ENCODE data around the gene ETV6. TPM values are rescaled to one million over a fixed set of nuclear protein-coding genes. Genes with fewer than 3 reads are reported as not detected.

The ETV6 gene
- total and polyA plus RNA-seq, 9 of the 15 experiments (the other 6 are each of a cell fraction or from before 2014, with no cell fraction given): 0.81 to 12.7 (median 4.1) TPM

- DNase-seq (ENCODE audit: extremely low read depth in 1 of 4, low spot score in 3 of 4) (no peak), FAIRE-seq (no peak), ATAC-seq (no peak)
- intact Hi-C loops (cut with micrococcal nuclease) (no loop called here), in situ Hi-C loops (cut with MboI) (no loop called here)
- Histone ChIP-seq H4K20me1 (replicated peaks; ENCODE audit: control insufficient read depth, insufficient read depth, low read length) (no peaks in the 10 kb centered on the region), H3K36me3 (ENCODE audit: control insufficient read depth, insufficient read depth, low read length) (no peaks in the 10 kb centered on the region; the same call in 2 of the 3 replicates), H3K27me3 (ENCODE audit: control insufficient read depth in 2 of 2, insufficient read depth in 2 of 2, low read length in 2 of 2) (no peaks in the 10 kb centered on the region), H3K79me2 (ENCODE audit: control insufficient read depth, insufficient read depth, low read length) (peaks cover 17% of the 10 kb centered on the region; the same call in 2 of the 3 replicates), H3K9me3 (replicated peaks; ENCODE audit: control insufficient read depth, insufficient read depth, low read depth, low read length) (no peaks in the 10 kb centered on the region), H3K4me1 (replicated peaks in 1 of 2; ENCODE audit: control insufficient read depth in 2 of 2, insufficient read depth in 2 of 2, low read length in 2 of 2) (peaks cover 0 to 5% of the 10 kb centered on the region in 2 experiments; a peak in 2 of 5 replicates), H3K4me3 (no peak overlapping the region), H2AFZ (ENCODE audit: low read depth, low read length) (no peak overlapping the region), H3K4me2 (ENCODE audit: insufficient read depth, low read length) (no peak overlapping the region), H3K9ac (ENCODE audit: insufficient read depth in 1 of 2, low read depth in 2 of 2, low read length in 2 of 2) (no peak overlapping the region), H3K9me1 (ENCODE audit: control insufficient read depth, insufficient read depth, low read length) (no peaks in the 10 kb centered on the region), H3K27ac (ENCODE audit: extremely low read depth, low read depth, low read length) (no peak overlapping the region)
- 69% methylated on average over 3 of the region's 3 CpGs for WGBS (ENCODE audit: insufficient coverage, low coverage, missing lambda C conversion rate)
- ChIA-PET CTCF (ENCODE audit: low intra/inter-chr PET ratio) (no interaction called here), POLR2A (interaction anchor here (1.8 kb wide), 1 partner anchor 9 kb away, joined by 4 read pairs; no protein-coding TSS in a partner anchor)
- no TSS peak for BruUV-seq (replicated peaks)
- TF ChIP-seq THRB (CRISPR knock-in tag; conservative IDR thresholded peaks at IDR 0.05) (no peak), HEY1 (CRISPR knock-in tag; IDR thresholded peaks at IDR 0.05; ENCODE audit: borderline replicate concordance) (no peak), MYNN (IDR thresholded peaks at IDR 0.05) (no peak), MYNN (CRISPR knock-in tag; IDR thresholded peaks at IDR 0.05) (no peak), ZNF124 (CRISPR knock-in tag; IDR thresholded peaks at IDR 0.05) (no peak), HNRNPK (IDR thresholded peaks at IDR 0.05; ENCODE audit: low read depth, low read length, poor library complexity, severe bottlenecking) (no peak), ZNF263 (CRISPR knock-in tag; IDR thresholded peaks at IDR 0.05; ENCODE audit: borderline replicate concordance) (no peak), CEBPZ (IDR thresholded peaks at IDR 0.05; ENCODE audit: borderline replicate concordance, low read depth, low read length) (no peak), ARNT (IDR thresholded peaks at IDR 0.05) (no peak), YBX1 (IDR thresholded peaks at IDR 0.05) (no peak), KLF10 (CRISPR knock-in tag; IDR thresholded peaks at IDR 0.05) (no peak), ZSCAN32 (CRISPR knock-in tag; IDR thresholded peaks at IDR 0.05) (no peak), ZSCAN29 (IDR thresholded peaks at IDR 0.05) (no peak), ZBED1 (IDR thresholded peaks at IDR 0.05) (no peak), ATF4 (CRISPR knock-in tag; IDR thresholded peaks at IDR 0.05) (no peak), ZNF277 (CRISPR knock-in tag; IDR thresholded peaks at IDR 0.05; ENCODE audit: borderline replicate concordance) (no peak)
Observed at GRCh38 chr12:11664101-11664500, 14.6 kb downstream of the ETV6 start.
